HepG2 (cell line): ENCODE results near the gene OR10K1. TPM values are rescaled to one million over a fixed set of nuclear protein-coding genes. Genes with fewer than 3 reads are reported as not detected.

ENCODE experiments used
- ATAC-seq: fragments of 200-7000 bp; cut with Tn5 transposase; 3 replicates; pipeline ENCODE4 v1.9.1; 2020; ENCODE audit warnings: mild to moderate bottlenecking, moderate library complexity
- BruUV-seq: library from RNA; stranded (reverse); fragments of 400-500 nt; replicated peaks from 2 replicates; lab custom pipeline; 2021; lab: Mats Ljungman, UMichigan
- CTCF ChIA-PET: fragments of 300-600 bp; formaldehyde crosslinking; extraction: SDS; loops from one replicate; lab custom pipeline; 2021; ENCODE audit warnings: low total read pairs, inconsistent platforms, low intra/inter-chr PET ratio; lab: Yijun Ruan, JAX
- POLR2A ChIA-PET: fragments of 350-600 bp; sonication (Branson Sonifier 250); formaldehyde crosslinking; loops from one replicate; lab custom pipeline; 2020; ENCODE audit warnings: antibody characterized with exemption, inconsistent platforms; lab: Yijun Ruan, JAX
- DNase-seq: peaks from one replicate; pipeline ENCODE4 v3.0.0-alpha.2; 2015; ENCODE audit warnings: low spot score
- FAIRE-seq: peaks from 3 replicates; lab custom pipeline; 2011; peaks lifted over from hg19 to GRCh38; lab: Jason Lieb, UNC
- H2AFZ ChIP-seq: one replicate; pipeline ENCODE4 v1.6.1; 2011; ENCODE audit warnings: low read length, inconsistent platforms
- H3K27ac ChIP-seq: fragments of 300-600 bp; 3 replicates; pipeline ENCODE4 v1.8.0; 2011; ENCODE audit warnings: mixed run types, mild to moderate bottlenecking, mixed read lengths, low read length, inconsistent platforms; ENCODE audit not compliant: insufficient read depth; ENCODE audit errors: extremely low read length
- H3K27me3 ChIP-seq, 2 experiments: fragments of 200-600 bp in 1 of 2; 2 replicates in 1 of 2; 3 replicates in 1 of 2; pipeline versions ENCODE4 v1.6.0 to v1.8.0; 2011; ENCODE audit warnings: low read length in 2 of 2, mild to moderate bottlenecking in 2 of 2, moderate library complexity in 2 of 2, inconsistent platforms in 1 of 2; ENCODE audit not compliant: insufficient read depth in 2 of 2, control insufficient read depth in 1 of 2
- H3K36me3 ChIP-seq, 2 experiments: fragments of 200-600 bp in 1 of 2; replicated peaks in 1 of 2; 2 replicates in 1 of 2; 3 replicates in 1 of 2; pipeline versions ENCODE4 v1.5.1 to v1.8.0; 2011; ENCODE audit warnings: low read length in 2 of 2, inconsistent platforms in 1 of 2; ENCODE audit not compliant: insufficient read depth in 2 of 2, control insufficient read depth in 1 of 2
- H3K4me1 ChIP-seq: 2 replicates; pipeline ENCODE4 v1.5.1; 2012; ENCODE audit warnings: low read length, inconsistent platforms; ENCODE audit not compliant: insufficient read depth
- H3K4me2 ChIP-seq: 2 replicates; pipeline ENCODE4 v1.6.0; 2011; ENCODE audit warnings: low read depth, low read length, inconsistent platforms
- H3K4me3 ChIP-seq, 3 experiments: fragments of 200-600 bp in 1 of 3; sonication (generic), shearing (Covaris generic) in 1 of 3; replicated peaks in 1 of 3; 2 replicates each; pipeline ENCODE4 v1.5.1; 2011 to 2016; ENCODE audit warnings: low read length in 3 of 3, inconsistent platforms in 2 of 3, low read depth in 2 of 3, mild to moderate bottlenecking in 2 of 3, control low read depth in 1 of 3, mixed read lengths in 1 of 3; ENCODE audit not compliant: insufficient read depth in 1 of 3
- H3K79me2 ChIP-seq: one replicate; pipeline ENCODE4 v1.6.1; 2011; ENCODE audit warnings: low read length, inconsistent platforms; ENCODE audit not compliant: insufficient read depth
- H3K9ac ChIP-seq: 2 replicates; pipeline ENCODE4 v1.6.0; 2011; ENCODE audit warnings: mild to moderate bottlenecking, low read depth, low read length, inconsistent platforms; ENCODE audit not compliant: insufficient read depth
- H3K9me3 ChIP-seq: 2 replicates; pipeline ENCODE4 v1.5.1; 2012; ENCODE audit warnings: mild to moderate bottlenecking, low read length
- H4K20me1 ChIP-seq: 2 replicates; pipeline ENCODE4 v1.6.0; 2011; ENCODE audit warnings: inconsistent platforms, mild to moderate bottlenecking, low read length, moderate library complexity; ENCODE audit not compliant: insufficient read depth
- CBX5 ChIP-seq: sonication (generic); formaldehyde crosslinking; IDR thresholded peaks from 2 replicates; pipeline ENCODE4 v1.4.0; 2020; ENCODE audit warnings: missing genetic modification reagents, borderline replicate concordance
- CENPT ChIP-seq: sonication (generic); formaldehyde crosslinking; IDR thresholded peaks from 2 replicates; pipeline ENCODE4 v1.8.0; 2022; ENCODE audit warnings: low read depth, mild to moderate bottlenecking, moderate library complexity, missing genetic modification reagents
- CHD2 ChIP-seq: IDR thresholded peaks from 2 replicates; pipeline ENCODE4 v1.6.1; 2011; ENCODE audit warnings: low read depth, low read length, improper control_type of control experiment
- CREB1 ChIP-seq, 2 experiments: fragments of 450-650 bp in 1 of 2; IDR thresholded peaks; 2 replicates each; pipeline ENCODE4 v1.6.1; 2016 to 2017; ENCODE audit warnings: control low read depth in 1 of 2, mild to moderate bottlenecking in 1 of 2, missing compliant biosample characterization in 1 of 2, missing genetic modification characterization in 1 of 2
- HOXA3 ChIP-seq: sonication (generic); formaldehyde crosslinking; IDR thresholded peaks from 2 replicates; pipeline ENCODE4 v1.5.0; 2020; ENCODE audit warnings: missing genetic modification reagents
- LCORL ChIP-seq, 2 experiments: fragments of 450-650 bp in 1 of 2; sonication (generic) in 1 of 2; formaldehyde crosslinking in 1 of 2; IDR thresholded peaks; 2 replicates each; pipeline versions ENCODE4 v1.5.0 to v1.6.1; 2017 to 2020; ENCODE audit warnings: antibody characterized with exemption in 1 of 2, missing genetic modification reagents in 1 of 2
- MTERF4 ChIP-seq: sonication (generic); formaldehyde crosslinking; IDR thresholded peaks from 2 replicates; pipeline ENCODE4 v1.8.0; 2023; ENCODE audit warnings: mild to moderate bottlenecking, missing genetic modification reagents
- NR2F1 ChIP-seq, 2 experiments: fragments of 450-650 bp in 1 of 2; formaldehyde crosslinking in 1 of 2; IDR thresholded peaks; 2 replicates each; pipeline versions ENCODE4 v1.5.0 to v1.6.1; 2016 to 2020; ENCODE audit warnings: mild to moderate bottlenecking in 1 of 2, missing compliant biosample characterization in 1 of 2, missing genetic modification reagents in 1 of 2, moderate library complexity in 1 of 2
- RCOR2 ChIP-seq: IDR thresholded peaks from 2 replicates; pipeline ENCODE4 v1.6.1; 2016; ENCODE audit warnings: missing biosample characterization, missing genetic modification reagents
- SIX1 ChIP-seq: sonication (generic); formaldehyde crosslinking; IDR thresholded peaks from 2 replicates; pipeline ENCODE4 v1.4.0; 2020; ENCODE audit warnings: missing genetic modification reagents, borderline replicate concordance
- YEATS2 ChIP-seq: sonication (generic); formaldehyde crosslinking; IDR thresholded peaks from 2 replicates; pipeline ENCODE4 v1.4.0; 2020; ENCODE audit warnings: missing genetic modification reagents, borderline replicate concordance
- ZNF136 ChIP-seq: sonication (generic); formaldehyde crosslinking; IDR thresholded peaks from 2 replicates; pipeline ENCODE4 v1.8.1; 2022; ENCODE audit warnings: low read depth, mild to moderate bottlenecking, moderate library complexity, missing genetic modification reagents
- ZNF180 ChIP-seq: sonication (generic); formaldehyde crosslinking; IDR thresholded peaks from 2 replicates; pipeline ENCODE4 v1.4.0; 2020; ENCODE audit warnings: low read depth, missing genetic modification reagents, borderline replicate concordance
- ZNF232 ChIP-seq: sonication (generic); formaldehyde crosslinking; IDR thresholded peaks from 2 replicates; pipeline ENCODE4 v1.4.0; 2020; ENCODE audit warnings: missing genetic modification reagents, borderline replicate concordance
- ZNF260 ChIP-seq: sonication (generic); formaldehyde crosslinking; IDR thresholded peaks from 2 replicates; pipeline ENCODE4 v1.4.0; 2020; ENCODE audit warnings: missing genetic modification reagents, low read depth, mild to moderate bottlenecking, borderline replicate concordance
- ZNF292 ChIP-seq: sonication (generic); formaldehyde crosslinking; IDR thresholded peaks from 2 replicates; pipeline ENCODE4 v1.8.1; 2022; ENCODE audit warnings: mild to moderate bottlenecking, low read depth, missing genetic modification reagents, borderline replicate concordance
- in situ Hi-C: cut with HindIII; loops from 2 replicates; pipeline ENCODE4 v1.10.0; 2017; ENCODE audit warnings: low pct_unique_long_range_greater_than_20kb; ENCODE audit not compliant: extremely low pct_ligation_motif_present
- intact Hi-C: fragments of 100-400 bp; cut with micrococcal nuclease; formaldehyde crosslinking; loops from one replicate; pipeline ENCODE4 v1.10.0; 2022; ENCODE audit not compliant: unreplicated experiment
- polyA plus RNA-seq, 8 experiments: library from polyadenylated mRNA; depleted of rRNA in 3 of 8; stranded (reverse) in 7 of 8; unstranded in 1 of 8; fragments of >200 nt; fragmentation: Illumina TruSeq in 4 of 8; extraction: Trizol in 4 of 8; gene quantifications; 2 replicates each; pipeline versions ENCODE4 v1.2.1 to v1.2.3, GENCODE V29; 2011 to 2016; ENCODE audit warnings: low read depth in 4 of 8, missing spikeins in 1 of 8, mixed read lengths in 1 of 8; ENCODE audit not compliant: insufficient read depth in 1 of 8
- total RNA-seq, 5 experiments: library from RNA; depleted of rRNA; stranded (reverse); fragments of >200 nt; fragmentation: Illumina TruSeq; extraction: Trizol; gene quantifications; 2 replicates each; pipeline ENCODE4 v1.2.3, GENCODE V29; 2016; ENCODE audit warnings: low read depth in 1 of 5
- TF ChIP-seq, protein P1 (sequence below): sonication (generic); formaldehyde crosslinking; IDR thresholded peaks from 2 replicates; pipeline ENCODE4 v1.8.1; 2023; ENCODE audit warnings: missing genetic modification reagents, mild to moderate bottlenecking, borderline replicate concordance
- TF ChIP-seq, protein P2 (sequence below): sonication (generic); formaldehyde crosslinking; IDR thresholded peaks from 2 replicates; pipeline ENCODE4 v1.5.0; 2020; ENCODE audit warnings: missing genetic modification reagents

Gene OR10K1
- total and polyA plus RNA-seq, 2 of the 13 experiments (the other 11 are each of a cell fraction or from before 2014, with no cell fraction given), result not detected

DNA sequence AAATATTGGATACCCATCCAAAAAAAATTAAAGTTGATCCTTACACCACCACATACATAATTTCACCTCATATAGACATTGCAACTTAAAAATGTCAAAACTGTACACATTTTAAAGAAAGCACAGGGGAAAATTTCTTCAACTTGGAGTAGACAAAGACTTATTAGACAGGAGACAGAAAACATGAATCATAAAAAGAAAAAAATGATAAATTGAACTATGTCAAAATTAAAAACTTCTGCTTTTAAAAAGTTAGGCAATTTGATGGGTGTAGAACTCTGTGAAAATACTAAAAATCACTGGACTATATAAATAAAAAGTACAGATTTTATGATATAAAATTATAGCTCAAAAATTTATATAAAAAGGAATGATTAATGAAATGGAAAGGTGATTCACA lies 4.4 kb upstream of the OR10K1 start:
- intact Hi-C loops, result no loop called here
- no TSS peak for BruUV-seq

GRCh38 chr1:158458263-158458662 lies 3.4 kb upstream of the OR10K1 start:
- ATAC-seq (no peak), DNase-seq (no peak), FAIRE-seq (no peak)
- no peaks in the 10 kb centered on the region for H3K79me2 ChIP-seq
- CTCF ChIA-PET, result no interaction called here
- H3K4me2 ChIP-seq, result no peak overlapping the region
- H2AFZ ChIP-seq, result no peak overlapping the region
- no peaks in the 10 kb centered on the region for H3K36me3 ChIP-seq
- no peaks in the 10 kb centered on the region for H4K20me1 ChIP-seq
- in situ Hi-C loops (no loop called here), intact Hi-C loops (no loop called here)
- BruUV-seq, result no TSS peak
- H3K27me3 ChIP-seq, result no peaks in the 10 kb centered on the region
- no peak overlapping the region for H3K4me3 ChIP-seq
- no peak overlapping the region for H3K27ac ChIP-seq
- H3K9me3 ChIP-seq, result peaks cover 58% of the 10 kb centered on the region
- POLR2A ChIA-PET, result no interaction called here
- H3K4me1 ChIP-seq, result no peaks in the 10 kb centered on the region
- no peak overlapping the region for H3K9ac ChIP-seq
- TF ChIP-seq HOXA3 (no peak), CBX5 (no peak), CHD2 (no peak), ZNF136 (CRISPR knock-in tag) (no peak), ZNF260 (CRISPR knock-in tag) (no peak), ZNF232 (no peak), LCORL (IDR thresholded peaks at IDR 0.05) (no peak), LCORL (CRISPR knock-in tag; IDR thresholded peaks at IDR 0.05) (no peak), CENPT (CRISPR knock-in tag) (no peak), NR2F1 (CRISPR knock-in tag; IDR thresholded peaks at IDR 0.05) (no peak)
- TF ChIP-seq, protein P1, sequence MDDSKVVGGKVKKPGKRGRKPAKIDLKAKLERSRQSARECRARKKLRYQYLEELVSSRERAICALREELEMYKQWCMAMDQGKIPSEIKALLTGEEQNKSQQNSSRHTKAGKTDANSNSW, result no peak

More for the DNA sequence above, 4.4 kb upstream of the OR10K1 start:
- Histone ChIP-seq H3K27me3 (no peaks in the 10 kb centered on the region), H3K79me2 (no peaks in the 10 kb centered on the region), H3K4me2 (no peak overlapping the region), H4K20me1 (no peaks in the 10 kb centered on the region), H3K9ac (no peak overlapping the region), H3K4me3 (no peak overlapping the region), H2AFZ (no peak overlapping the region), H3K9me3 (peaks cover 58% of the 10 kb centered on the region), H3K27ac (no peak overlapping the region), H3K4me1 (no peaks in the 10 kb centered on the region), H3K36me3 (no peaks in the 10 kb centered on the region)
- ATAC-seq (no peak), FAIRE-seq (no peak), DNase-seq (no peak)
- TF ChIP-seq RCOR2 (CRISPR knock-in tag) (no peak), YEATS2 (no peak), ZNF292 (CRISPR knock-in tag) (no peak), CREB1 (IDR thresholded peaks at IDR 0.05) (no peak), CREB1 (CRISPR knock-in tag; IDR thresholded peaks at IDR 0.05) (no peak), SIX1 (CRISPR knock-in tag) (no peak), ZNF180 (CRISPR knock-in tag) (no peak), MTERF4 (no peak)
- TF ChIP-seq, protein P2, sequence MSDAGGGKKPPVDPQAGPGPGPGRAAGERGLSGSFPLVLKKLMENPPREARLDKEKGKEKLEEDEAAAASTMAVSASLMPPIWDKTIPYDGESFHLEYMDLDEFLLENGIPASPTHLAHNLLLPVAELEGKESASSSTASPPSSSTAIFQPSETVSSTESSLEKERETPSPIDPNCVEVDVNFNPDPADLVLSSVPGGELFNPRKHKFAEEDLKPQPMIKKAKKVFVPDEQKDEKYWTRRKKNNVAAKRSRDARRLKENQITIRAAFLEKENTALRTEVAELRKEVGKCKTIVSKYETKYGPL (CRISPR knock-in tag), result no peak
- ChIA-PET POLR2A (no interaction called here), CTCF (no interaction called here)
- in situ Hi-C loops, result no loop called here
